ENCODE results near the gene PPP1R26. TPM values are rescaled to one million over a fixed set of nuclear protein-coding genes. Genes with fewer than 3 reads are reported as not detected.

Gene PPP1R26
- total and polyA plus RNA-seq, 9 of the 15 experiments (the other 6 are each of a cell fraction or from before 2014, with no cell fraction given), result 0.77 to 26.8 (median 9.3) TPM

- ChIA-PET CTCF (ENCODE audit: low intra/inter-chr PET ratio) (no interaction called here), POLR2A (no interaction called here)
- BruUV-seq (replicated peaks), result no TSS peak
- WGBS (ENCODE audit: insufficient coverage, low coverage, missing lambda C conversion rate), result 75% methylated on average over 9 of the region's 9 CpGs
- TF ChIP-seq FOXA3 (CRISPR knock-in tag; conservative IDR thresholded peaks at IDR 0.05 in 1 of 2, IDR thresholded peaks at IDR 0.05 in 1 of 2), result no peak
- TF ChIP-seq ID3 (CRISPR knock-in tag; IDR thresholded peaks at IDR 0.05), result no peak
- no peak for TF ChIP-seq ID3 (tag; IDR thresholded peaks at IDR 0.05)
- TF ChIP-seq NFE2 (IDR thresholded peaks at IDR 0.05; ENCODE audit: low read depth), result no peak
- no peak for TF ChIP-seq MTF1 (CRISPR knock-in tag; IDR thresholded peaks at IDR 0.05; ENCODE audit: borderline replicate concordance)
- TF ChIP-seq KLF13 (tag; IDR thresholded peaks at IDR 0.05; ENCODE audit: borderline replicate concordance, low read depth), result no peak
- TF ChIP-seq RERE (CRISPR knock-in tag; IDR thresholded peaks at IDR 0.05; ENCODE audit: borderline replicate concordance), result no peak
- TF ChIP-seq CREB3 (tag; conservative IDR thresholded peaks at IDR 0.05; ENCODE audit: low read depth), result no peak
- Histone ChIP-seq H2AFZ (ENCODE audit: low read depth, low read length) (no peak overlapping the region), H3K9me1 (ENCODE audit: control insufficient read depth, insufficient read depth, low read length) (no peaks in the 10 kb centered on the region), H3K4me2 (ENCODE audit: insufficient read depth, low read length) (no peak overlapping the region), H3K9me3 (replicated peaks; ENCODE audit: control insufficient read depth, insufficient read depth, low read depth, low read length) (no peaks in the 10 kb centered on the region), H4K20me1 (replicated peaks; ENCODE audit: control insufficient read depth, insufficient read depth, low read length) (peaks cover 13% of the 10 kb centered on the region), H3K27me3 (ENCODE audit: control insufficient read depth in 2 of 2, insufficient read depth in 2 of 2, low read length in 2 of 2) (no peaks in the 10 kb centered on the region), H3K4me3 (no peak overlapping the region), H3K9ac (ENCODE audit: insufficient read depth in 1 of 2, low read depth in 2 of 2, low read length in 2 of 2) (no peak overlapping the region), H3K27ac (ENCODE audit: extremely low read depth, low read depth, low read length) (no peak overlapping the region), H3K79me2 (ENCODE audit: control insufficient read depth, insufficient read depth, low read length) (peaks cover 13% of the 10 kb centered on the region; the same call in 1 of the 3 replicates), H3K36me3 (ENCODE audit: control insufficient read depth, insufficient read depth, low read length) (peaks cover 23% of the 10 kb centered on the region; the same call in 2 of the 3 replicates), H3K4me1 (replicated peaks in 1 of 2; ENCODE audit: control insufficient read depth in 2 of 2, insufficient read depth in 2 of 2, low read length in 2 of 2) (peaks cover 40 to 48% of the 10 kb centered on the region in 2 experiments)
- no peak for FAIRE-seq
- DNase-seq (ENCODE audit: extremely low read depth in 1 of 4, low spot score in 3 of 4), result no peak
- in situ Hi-C loops (cut with MboI), result no loop called here
- intact Hi-C loops (cut with micrococcal nuclease), result no loop called here
- ATAC-seq, result no peak
Measured at GRCh38 chr9:135508211-135508820, 28.7 kb downstream of the PPP1R26 start.

Data from K562 (cell line).